GM20000 (cell line): ENCODE measurements around the gene HADHA.

Experiments
- DNase-seq: peaks from one replicate; pipeline ENCODE4 v3.0.0; 2012; ENCODE audit warnings: low spot score
- CTCF ChIP-seq: IDR thresholded peaks from 2 replicates; pipeline ENCODE4 v1.5.1; 2012; ENCODE audit warnings: mild to moderate bottlenecking, control low read depth; ENCODE audit errors: extremely low read depth, missing control alignments

The HADHA gene

GRCh38 chr2:26177122-26177521 lies 67.3 kb downstream of the HADHA start:
- DNase-seq = no peak
- no peak for TF ChIP-seq CTCF

- DNase-seq = no peak
- no peak for TF ChIP-seq CTCF
Measured at GRCh38 chr2:26176279-26176615, 68.2 kb downstream of the HADHA start.

GRCh38 chr2:26175466-26176278 lies 68.8 kb downstream of the HADHA start:
- DNase-seq = no peak
- TF ChIP-seq CTCF = no peak

- TF ChIP-seq CTCF = no peak
- peak; percentile 32 for DNase-seq
Measured at GRCh38 chr2:26174691-26175465, 69.6 kb downstream of the HADHA start.

GRCh38 chr2:26173776-26174482 lies 70.5 kb downstream of the HADHA start:
- no peak for DNase-seq

GRCh38 chr2:26172871-26173775 lies 71.3 kb downstream of the HADHA start, which contains the start of gene GAREM2:
Gene GAREM2 (plus strand): TSS chr2:26173088. CDS start chr2:26173221, 133 bp downstream.
- DNase-seq = peak; percentile 67
- no peak for TF ChIP-seq CTCF

More at GRCh38 chr2:26173776-26174482, 70.5 kb downstream of the HADHA start:
- no peak for TF ChIP-seq CTCF
